ENCODE data around the gene ZSCAN22. TPM values are rescaled to one million over a fixed set of nuclear protein-coding genes. Genes with fewer than 3 reads are reported as not detected.

Gene ZSCAN22
- total RNA-seq, 1 experiment from 2014 or later: not detected

GRCh38 chr19:58351558-58351878 is 24.7 kb downstream of the ZSCAN22 start:
- no peaks in the 10 kb centered on the region for H3K4me1 ChIP-seq (replicated peaks; ENCODE audit: insufficient read depth)
- H3K4me2 ChIP-seq: no peak overlapping the region
- intact Hi-C loops (cut with micrococcal nuclease; ENCODE audit: unreplicated experiment): no loop called here
- no peaks in the 10 kb centered on the region for H3K9me3 ChIP-seq (ENCODE audit: insufficient read depth, low read depth)
- no peaks in the 10 kb centered on the region for H3F3A ChIP-seq (ENCODE audit: insufficient read depth, low read depth)
- H3K36me3 ChIP-seq (ENCODE audit: low read depth): no peaks in the 10 kb centered on the region
- no peak overlapping the region for H3K4me3 ChIP-seq
- POLR2A ChIA-PET (ENCODE audit: unreplicated experiment): interaction anchor here (0.6 to 0.7 kb wide), 2 partner anchors 28 to 80 kb away, joined by 3 to 26 read pairs; no protein-coding TSS in a partner anchor
- TF ChIP-seq CTCF (conservative IDR thresholded peaks at IDR 0.05) (no peak), EZH2 (IDR thresholded peaks at IDR 0.05; ENCODE audit: low read depth) (no peak)
- no peaks in the 10 kb centered on the region for H3K79me2 ChIP-seq (ENCODE audit: low read depth)
- no TSS peak for BruUV-seq (replicated peaks)
- H4K20me1 ChIP-seq (ENCODE audit: insufficient read depth): no peaks in the 10 kb centered on the region
- H2AFZ ChIP-seq: no peak overlapping the region
- no peaks in the 10 kb centered on the region for H3K27me3 ChIP-seq (ENCODE audit: insufficient read depth, low read depth)
- H3K27ac ChIP-seq: no peak overlapping the region
- CTCF ChIA-PET: no interaction called here
- DNase-seq: no peak
- H3K9me2 ChIP-seq (ENCODE audit: insufficient read depth): no peaks in the 10 kb centered on the region

GRCh38 chr19:58351990-58352755 is 25.4 kb downstream of the ZSCAN22 start:
- no peaks in the 10 kb centered on the region for H3K4me1 ChIP-seq (replicated peaks; ENCODE audit: insufficient read depth)
- no peaks in the 10 kb centered on the region for H3K9me2 ChIP-seq (ENCODE audit: insufficient read depth)
- no peaks in the 10 kb centered on the region for H3K27me3 ChIP-seq (ENCODE audit: insufficient read depth, low read depth)
- no peak for TF ChIP-seq EZH2 (IDR thresholded peaks at IDR 0.05; ENCODE audit: low read depth)
- TF ChIP-seq CTCF (conservative IDR thresholded peaks at IDR 0.05): no peak
- POLR2A ChIA-PET (ENCODE audit: unreplicated experiment): interaction anchor here (0.6 to 0.7 kb wide), 2 partner anchors 28 to 80 kb away, joined by 3 to 26 read pairs; no protein-coding TSS in a partner anchor
- no peaks in the 10 kb centered on the region for H3K79me2 ChIP-seq (ENCODE audit: low read depth)
- BruUV-seq (replicated peaks): no TSS peak
- DNase-seq: no peak
- H2AFZ ChIP-seq: no peak overlapping the region
- CTCF ChIA-PET: no interaction called here
- no peak overlapping the region for H3K4me2 ChIP-seq
- H3K27ac ChIP-seq: no peak overlapping the region
- intact Hi-C loops (cut with micrococcal nuclease; ENCODE audit: unreplicated experiment): no loop called here
- H3K36me3 ChIP-seq (ENCODE audit: low read depth): no peaks in the 10 kb centered on the region
- H3K9me3 ChIP-seq (ENCODE audit: insufficient read depth, low read depth): no peaks in the 10 kb centered on the region
- H4K20me1 ChIP-seq (ENCODE audit: insufficient read depth): no peaks in the 10 kb centered on the region
- no peaks in the 10 kb centered on the region for H3F3A ChIP-seq (ENCODE audit: insufficient read depth, low read depth)
- no peak overlapping the region for H3K4me3 ChIP-seq

GRCh38 chr19:58352760-58353671 is 26.2 kb downstream of the ZSCAN22 start, which contains the start of gene A1BG:
Gene A1BG, minus strand, starts transcription at chr19:58353492. Its CDS starts 55 bp downstream, at chr19:58353437.
- Histone ChIP-seq H3K27me3 (ENCODE audit: insufficient read depth, low read depth) (no peaks in the 10 kb centered on the region), H3F3A (ENCODE audit: insufficient read depth, low read depth) (no peaks in the 10 kb centered on the region), H4K20me1 (ENCODE audit: insufficient read depth) (no peaks in the 10 kb centered on the region), H2AFZ (no peak within 1 kb of the TSS), H3K36me3 (ENCODE audit: low read depth) (no peaks in the 10 kb centered on the region), H3K9me3 (ENCODE audit: insufficient read depth, low read depth) (no peaks in the 10 kb centered on the region), H3K27ac (no peak within 1 kb of the TSS), H3K4me2 (no peak within 1 kb of the TSS), H3K9me2 (ENCODE audit: insufficient read depth) (no peaks in the 10 kb centered on the region), H3K79me2 (ENCODE audit: low read depth) (no peaks in the 10 kb centered on the region), H3K4me3 (no peak within 1 kb of the TSS), H3K4me1 (replicated peaks; ENCODE audit: insufficient read depth) (no peaks in the 10 kb centered on the region)
- ChIA-PET POLR2A (ENCODE audit: unreplicated experiment) (no interaction called here), CTCF (no interaction called here)
- DNase-seq: no peak
- no TSS peak for BruUV-seq (replicated peaks)
- intact Hi-C loops (cut with micrococcal nuclease; ENCODE audit: unreplicated experiment): no loop called here
- TF ChIP-seq CTCF (conservative IDR thresholded peaks at IDR 0.05): no peak
- TF ChIP-seq EZH2 (IDR thresholded peaks at IDR 0.05; ENCODE audit: low read depth): no peak

Data from PC-9 (cell line).